VCaP (cell line): ENCODE measurements around the gene RBM28.

Experiments used
- H3K27ac ChIP-seq: fragments of 450-650 bp; 2 replicates; pipeline ENCODE4 v1.5.1; 2017
- CTCF ChIP-seq: fragments of 450-650 bp; conservative IDR thresholded peaks from 2 replicates; pipeline ENCODE4 v1.5.1; 2017; ENCODE audit warnings: mild to moderate bottlenecking, moderate library complexity

Gene RBM28

GRCh38 chr7:128264477-128264876 lies 79.2 kb downstream of the RBM28 start:
- H3K27ac ChIP-seq = peak overlapping the region; percentile 71
- TF ChIP-seq CTCF = no peak

- peak overlapping the region; percentile 71; the same call in 1 of the 2 replicates for H3K27ac ChIP-seq
- no peak for TF ChIP-seq CTCF
Observed at GRCh38 chr7:128263420-128263819, 80.3 kb downstream of the RBM28 start.

GRCh38 chr7:128262273-128263028 lies 81.3 kb downstream of the RBM28 start:
- H3K27ac ChIP-seq = no peak overlapping the region
- TF ChIP-seq CTCF = no peak

- H3K27ac ChIP-seq = peak overlapping the region; percentile 81
- TF ChIP-seq CTCF = no peak
Observed at GRCh38 chr7:128260069-128260795, 83.5 kb downstream of the RBM28 start.

GRCh38 chr7:128259131-128260061 lies 84.3 kb downstream of the RBM28 start:
- H3K27ac ChIP-seq = peak overlapping the region; percentile 81
- TF ChIP-seq CTCF = no peak

GRCh38 chr7:128257458-128257857 lies 86.2 kb downstream of the RBM28 start:
- TF ChIP-seq CTCF = no peak
- H3K27ac ChIP-seq = no peak overlapping the region

GRCh38 chr7:128255271-128255670 lies 88.4 kb downstream of the RBM28 start:
- TF ChIP-seq CTCF = no peak
- no peak overlapping the region for H3K27ac ChIP-seq
